ENCODE measurements around the gene DOK7.
"Not testable (repeated sequence)": the region's sequence is repeated elsewhere in the genome, so short reads cannot be mapped to it uniquely, and the experiment has no call there.

The DOK7 gene

DNA sequence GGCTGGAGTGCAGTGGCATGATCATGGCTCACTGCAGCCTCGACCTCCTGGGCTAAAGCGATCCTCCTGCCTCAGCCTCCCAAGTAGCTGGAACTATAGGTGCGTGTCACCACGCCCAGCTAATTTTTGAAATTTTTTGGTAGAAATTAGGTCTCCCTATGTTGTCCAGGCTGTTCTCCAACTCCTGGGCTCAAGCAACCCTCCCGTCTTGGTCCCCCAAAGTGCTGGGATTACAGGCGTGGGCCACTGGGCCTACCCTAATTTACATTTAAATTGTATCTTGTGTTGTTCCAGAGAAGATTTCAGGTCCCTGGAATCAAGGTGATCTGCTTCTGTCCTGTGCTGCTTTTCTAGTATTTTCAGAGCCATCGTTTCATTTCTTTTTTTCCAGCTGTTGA is 70.3 kb downstream of the DOK7 start:
- H3K36me3 Mint-ChIP-seq = peaks cover 2% of the 10 kb centered on the region
- H3K4me1 Mint-ChIP-seq (ENCODE audit: low read depth) = peaks cover 26% of the 10 kb centered on the region
- H3K27ac Mint-ChIP-seq = no peak overlapping the region
- H3K4me3 Mint-ChIP-seq = peak overlapping the region; percentile 74
- H3K27me3 Mint-ChIP-seq = peaks cover 2% of the 10 kb centered on the region
- no peaks in the 10 kb centered on the region for H3K9me3 Mint-ChIP-seq (ENCODE audit: low read depth)

DNA sequence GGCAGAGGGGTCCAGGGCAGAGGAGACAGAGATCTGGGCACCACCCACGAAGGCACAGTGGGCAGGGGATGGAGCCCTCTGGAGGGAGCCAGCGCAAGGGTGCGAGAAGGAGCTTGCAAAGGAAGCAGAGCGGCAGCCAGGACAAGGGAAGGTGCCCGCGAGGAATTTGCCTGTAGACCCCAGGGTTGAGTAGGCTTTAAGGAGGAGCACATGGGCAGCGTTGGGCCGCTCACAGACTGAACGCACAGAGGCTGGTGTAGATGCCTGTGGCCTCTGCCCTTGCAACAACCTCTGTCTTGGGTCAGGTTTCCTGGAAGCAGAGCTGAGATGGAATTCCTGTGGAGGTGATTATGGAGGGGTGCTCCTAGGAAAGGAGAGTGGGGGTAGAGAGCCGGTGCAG is 72.7 kb downstream of the DOK7 start:
- H3K4me1 Mint-ChIP-seq (ENCODE audit: low read depth) = peaks cover 13% of the 10 kb centered on the region
- H3K27ac Mint-ChIP-seq; H3K27me3 Mint-ChIP-seq; H3K4me3 Mint-ChIP-seq; H3K9me3 Mint-ChIP-seq (ENCODE audit: low read depth); H3K36me3 Mint-ChIP-seq: not testable (repeated sequence)

GRCh38 chr4:3538906-3539305 is 75.8 kb downstream of the DOK7 start:
- H3K9me3 Mint-ChIP-seq (ENCODE audit: low read depth); H3K4me3 Mint-ChIP-seq; H3K27me3 Mint-ChIP-seq; H3K4me1 Mint-ChIP-seq (ENCODE audit: low read depth); H3K36me3 Mint-ChIP-seq; H3K27ac Mint-ChIP-seq: not testable (repeated sequence)

GRCh38 chr4:3543415-3543814 is 80.3 kb downstream of the DOK7 start:
- H3K27me3 Mint-ChIP-seq; H3K4me3 Mint-ChIP-seq; H3K4me1 Mint-ChIP-seq (ENCODE audit: low read depth); H3K27ac Mint-ChIP-seq; H3K9me3 Mint-ChIP-seq (ENCODE audit: low read depth); H3K36me3 Mint-ChIP-seq: not testable (repeated sequence)
